Panc1 (cell line): ENCODE results near the gene RILPL2. TPM values are rescaled to one million over a fixed set of nuclear protein-coding genes. Genes with fewer than 3 reads are reported as not detected.
"Not testable (repeated sequence)": the region's sequence is repeated elsewhere in the genome, so short reads cannot be mapped to it uniquely, and the experiment has no call there.

Experiments used
- ATAC-seq: fragments of 200-7000 bp; cut with Tn5 transposase; 2 replicates; pipeline ENCODE4 v1.9.1; 2020; ENCODE audit warnings: mild to moderate bottlenecking, moderate library complexity
- BruUV-seq: library from RNA; stranded (reverse); fragments of 400-500 nt; replicated peaks from 2 replicates; lab custom pipeline; 2021; lab: Mats Ljungman, UMichigan
- CTCF ChIA-PET: fragments of 300-600 bp; sonication (Branson Sonifier 250); formaldehyde crosslinking; loops from one replicate; lab custom pipeline; 2022; ENCODE audit warnings: antibody characterized with exemption; lab: Charles Lee
- POLR2A ChIA-PET: fragments of 300-600 bp; sonication (Branson Sonifier 250); formaldehyde crosslinking; loops from one replicate; lab custom pipeline; 2022; ENCODE audit warnings: antibody characterized with exemption; lab: Charles Lee
- DNase-seq: peaks from one replicate; pipeline ENCODE4 v3.0.0-alpha.2; 2010; ENCODE audit warnings: low read depth, low spot score
- H3K27ac ChIP-seq: 2 replicates; pipeline ENCODE4 v1.5.1; 2011; ENCODE audit warnings: mild to moderate bottlenecking, low read length, inconsistent platforms
- H3K27me3 ChIP-seq: fragments of 200-500 bp; sonication (Bioruptor generic); 2 replicates; pipeline ENCODE4 v1.6.0; 2014; ENCODE audit warnings: low read length, inconsistent platforms; ENCODE audit not compliant: control insufficient read depth, insufficient read depth
- H3K36me3 ChIP-seq: fragments of 200-500 bp; sonication (Bioruptor generic); 2 replicates; pipeline ENCODE4 v1.5.1; 2014; ENCODE audit warnings: inconsistent platforms, mild to moderate bottlenecking, low read length, moderate library complexity; ENCODE audit not compliant: control insufficient read depth, insufficient read depth
- H3K4me1 ChIP-seq: 2 replicates; pipeline ENCODE4 v1.5.1; 2011; ENCODE audit warnings: inconsistent platforms, mild to moderate bottlenecking, low read length, moderate library complexity; ENCODE audit not compliant: control insufficient read depth, insufficient read depth
- H3K4me3 ChIP-seq, 2 experiments: 2 replicates each; pipeline ENCODE4 v1.5.1; 2011 to 2012; ENCODE audit warnings: low read depth in 2 of 2, low read length in 2 of 2, mild to moderate bottlenecking in 2 of 2, inconsistent platforms in 1 of 2, moderate library complexity in 1 of 2
- H3K9me3 ChIP-seq: fragments of 200-500 bp; sonication (Bioruptor generic); 2 replicates; pipeline ENCODE4 v1.5.1; 2014; ENCODE audit warnings: low read depth, mild to moderate bottlenecking, inconsistent platforms, low read length, moderate library complexity; ENCODE audit not compliant: control insufficient read depth, insufficient read depth
- POLR2AphosphoS5 ChIP-seq: IDR thresholded peaks from 2 replicates; pipeline ENCODE4 v1.6.1; 2012; ENCODE audit warnings: mild to moderate bottlenecking, low read depth, low read length, moderate library complexity
- SIN3A ChIP-seq: IDR thresholded peaks from 2 replicates; pipeline ENCODE4 v1.6.1; 2012; ENCODE audit warnings: low read depth, mild to moderate bottlenecking, low read length, moderate library complexity, borderline replicate concordance; ENCODE audit not compliant: insufficient read depth
- TCF7L2 ChIP-seq: IDR thresholded peaks from 2 replicates; pipeline ENCODE4 v1.6.1; 2011; ENCODE audit warnings: mild to moderate bottlenecking, low read depth, low read length, inconsistent platforms
- in situ Hi-C: cut with HindIII; loops from 2 replicates; pipeline ENCODE4 v1.10.0; 2016; ENCODE audit warnings: low sequenced_read_pairs, low pct_unique_long_range_greater_than_20kb
- intact Hi-C: fragments of 100-400 bp; cut with micrococcal nuclease; formaldehyde crosslinking; loops from one replicate; pipeline ENCODE4 v1.10.0; 2022; ENCODE audit not compliant: unreplicated experiment
- total RNA-seq: library from RNA; stranded (reverse); gene quantifications from one replicate; pipeline ENCODE4 v1.2.1, GENCODE V29; 2021; ENCODE audit not compliant: unreplicated experiment
- TF ChIP-seq, protein P1 (sequence below), 2 experiments: IDR thresholded peaks; 2 replicates each; pipeline ENCODE4 v1.6.1; 2011 to 2012; ENCODE audit warnings: low read depth in 2 of 2, control low read depth in 1 of 2, low read length in 1 of 2, mild to moderate bottlenecking in 1 of 2, moderate library complexity in 1 of 2; ENCODE audit not compliant: insufficient read depth in 1 of 2
- TF ChIP-seq, protein P2 (sequence below): fragments of 450-650 bp; IDR thresholded peaks from 2 replicates; pipeline ENCODE4 v1.5.1; 2017; ENCODE audit warnings: mild to moderate bottlenecking

RILPL2 gene
- total RNA-seq, 1 experiment from 2014 or later = 5.4 TPM

GRCh38 chr12:123483602-123484248, 47.2 kb upstream of the RILPL2 start:
- no peaks in the 10 kb centered on the region for H3K4me1 ChIP-seq
- ChIA-PET POLR2A (interaction anchor here (0.6 to 0.8 kb wide), 2 partner anchors 27 to 98 kb away, joined by 3 to 7 read pairs; no protein-coding TSS in a partner anchor), CTCF (no interaction called here)
- H3K27me3 ChIP-seq = no peaks in the 10 kb centered on the region
- no TSS peak for BruUV-seq
- ATAC-seq (no peak), DNase-seq (no peak)
- H3K36me3 ChIP-seq = no peaks in the 10 kb centered on the region
- H3K27ac ChIP-seq = no peak overlapping the region
- H3K4me3 ChIP-seq = no peak overlapping the region
- no peak for TF ChIP-seq POLR2AphosphoS5
- TF ChIP-seq SIN3A = no peak
- TF ChIP-seq, protein P1, sequence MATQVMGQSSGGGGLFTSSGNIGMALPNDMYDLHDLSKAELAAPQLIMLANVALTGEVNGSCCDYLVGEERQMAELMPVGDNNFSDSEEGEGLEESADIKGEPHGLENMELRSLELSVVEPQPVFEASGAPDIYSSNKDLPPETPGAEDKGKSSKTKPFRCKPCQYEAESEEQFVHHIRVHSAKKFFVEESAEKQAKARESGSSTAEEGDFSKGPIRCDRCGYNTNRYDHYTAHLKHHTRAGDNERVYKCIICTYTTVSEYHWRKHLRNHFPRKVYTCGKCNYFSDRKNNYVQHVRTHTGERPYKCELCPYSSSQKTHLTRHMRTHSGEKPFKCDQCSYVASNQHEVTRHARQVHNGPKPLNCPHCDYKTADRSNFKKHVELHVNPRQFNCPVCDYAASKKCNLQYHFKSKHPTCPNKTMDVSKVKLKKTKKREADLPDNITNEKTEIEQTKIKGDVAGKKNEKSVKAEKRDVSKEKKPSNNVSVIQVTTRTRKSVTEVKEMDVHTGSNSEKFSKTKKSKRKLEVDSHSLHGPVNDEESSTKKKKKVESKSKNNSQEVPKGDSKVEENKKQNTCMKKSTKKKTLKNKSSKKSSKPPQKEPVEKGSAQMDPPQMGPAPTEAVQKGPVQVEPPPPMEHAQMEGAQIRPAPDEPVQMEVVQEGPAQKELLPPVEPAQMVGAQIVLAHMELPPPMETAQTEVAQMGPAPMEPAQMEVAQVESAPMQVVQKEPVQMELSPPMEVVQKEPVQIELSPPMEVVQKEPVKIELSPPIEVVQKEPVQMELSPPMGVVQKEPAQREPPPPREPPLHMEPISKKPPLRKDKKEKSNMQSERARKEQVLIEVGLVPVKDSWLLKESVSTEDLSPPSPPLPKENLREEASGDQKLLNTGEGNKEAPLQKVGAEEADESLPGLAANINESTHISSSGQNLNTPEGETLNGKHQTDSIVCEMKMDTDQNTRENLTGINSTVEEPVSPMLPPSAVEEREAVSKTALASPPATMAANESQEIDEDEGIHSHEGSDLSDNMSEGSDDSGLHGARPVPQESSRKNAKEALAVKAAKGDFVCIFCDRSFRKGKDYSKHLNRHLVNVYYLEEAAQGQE (IDR thresholded peaks at IDR 0.05; ENCODE audit: insufficient read depth in 1 of 2, low read depth in 2 of 2, low read length in 1 of 2) = no peak
- TF ChIP-seq, protein P2, sequence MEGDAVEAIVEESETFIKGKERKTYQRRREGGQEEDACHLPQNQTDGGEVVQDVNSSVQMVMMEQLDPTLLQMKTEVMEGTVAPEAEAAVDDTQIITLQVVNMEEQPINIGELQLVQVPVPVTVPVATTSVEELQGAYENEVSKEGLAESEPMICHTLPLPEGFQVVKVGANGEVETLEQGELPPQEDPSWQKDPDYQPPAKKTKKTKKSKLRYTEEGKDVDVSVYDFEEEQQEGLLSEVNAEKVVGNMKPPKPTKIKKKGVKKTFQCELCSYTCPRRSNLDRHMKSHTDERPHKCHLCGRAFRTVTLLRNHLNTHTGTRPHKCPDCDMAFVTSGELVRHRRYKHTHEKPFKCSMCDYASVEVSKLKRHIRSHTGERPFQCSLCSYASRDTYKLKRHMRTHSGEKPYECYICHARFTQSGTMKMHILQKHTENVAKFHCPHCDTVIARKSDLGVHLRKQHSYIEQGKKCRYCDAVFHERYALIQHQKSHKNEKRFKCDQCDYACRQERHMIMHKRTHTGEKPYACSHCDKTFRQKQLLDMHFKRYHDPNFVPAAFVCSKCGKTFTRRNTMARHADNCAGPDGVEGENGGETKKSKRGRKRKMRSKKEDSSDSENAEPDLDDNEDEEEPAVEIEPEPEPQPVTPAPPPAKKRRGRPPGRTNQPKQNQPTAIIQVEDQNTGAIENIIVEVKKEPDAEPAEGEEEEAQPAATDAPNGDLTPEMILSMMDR = no peak
- no peak for TF ChIP-seq TCF7L2
- in situ Hi-C loops (no loop called here), intact Hi-C loops (no loop called here)
- H3K9me3 ChIP-seq = no peaks in the 10 kb centered on the region

- CTCF ChIA-PET = interaction anchor here (0.6 kb wide), 1 partner anchor 50 kb away, joined by 4 read pairs; no protein-coding TSS in a partner anchor
- TF ChIP-seq SIN3A (no peak), POLR2AphosphoS5 (no peak), TCF7L2 (no peak)
- TF ChIP-seq, protein P2 = no peak
- TF ChIP-seq, protein P1 (IDR thresholded peaks at IDR 0.05; ENCODE audit: insufficient read depth in 1 of 2, low read depth in 2 of 2, low read length in 1 of 2) = no peak
- no peaks in the 10 kb centered on the region for H3K9me3 ChIP-seq
- POLR2A ChIA-PET = interaction anchor here (0.8 kb wide), 1 partner anchor 26 kb away, joined by 3 read pairs; no protein-coding TSS in a partner anchor
- H3K36me3 ChIP-seq = no peaks in the 10 kb centered on the region
- intact Hi-C loops = no loop called here
- ATAC-seq = no peak
- H3K27ac ChIP-seq = no peak overlapping the region
- H3K27me3 ChIP-seq = no peaks in the 10 kb centered on the region
- DNase-seq = no peak
- in situ Hi-C loops = no loop called here
- no TSS peak for BruUV-seq
- no peak overlapping the region for H3K4me3 ChIP-seq
- no peaks in the 10 kb centered on the region for H3K4me1 ChIP-seq
Observed at GRCh38 chr12:123482876-123483275, 46.4 kb upstream of the RILPL2 start.

- POLR2A ChIA-PET = interaction anchor here (0.7 kb wide), 1 partner anchor 228 kb away, joined by 7 read pairs; no protein-coding TSS in a partner anchor
- intact Hi-C loops = not testable (repeated sequence)
Observed at GRCh38 chr12:123481251-123481650, 44.8 kb upstream of the RILPL2 start.

More at GRCh38 chr12:123481251-123481650, 44.8 kb upstream of the RILPL2 start:
- H3K4me3 ChIP-seq, H3K9me3 ChIP-seq, CTCF ChIA-PET, ATAC-seq, H3K27ac ChIP-seq, H3K36me3 ChIP-seq, H3K4me1 ChIP-seq, in situ Hi-C loops, DNase-seq, H3K27me3 ChIP-seq, BruUV-seq: not testable (repeated sequence)
